Spleen (tissue), 7 donors: ENCODE measurements around the gene PCSK4.

Source experiments
- CTCF ChIP-seq, 11 experiments: fragments of 200-600 bp in 7 of 11; fragments of 450-650 bp in 4 of 11; sonication (generic) in 4 of 11; IDR thresholded peaks in 8 of 11; conservative IDR thresholded peaks in 3 of 11; 1 replicate in 7 of 11; 2 replicates in 4 of 11; pipeline versions ENCODE4 v1.4.0 to v1.8.0; 2016 to 2021; ENCODE audit warnings: antibody characterized with exemption in 11 of 11, inconsistent platforms in 4 of 11, mild to moderate bottlenecking in 1 of 11
- POLR2A ChIP-seq, 3 donors: fragments of 450-650 bp; IDR thresholded peaks; one replicate each; pipeline ENCODE4 v1.5.1; 2017; ENCODE audit warnings: antibody characterized with exemption in 3 of 3, mild to moderate bottlenecking in 1 of 3
- donor health status: DM: no; HTN: no; CAD: no; lungs with moderate emphysema.
- donor health status: DM: no; HTN: no; CAD: no.
- donor health status: DM: no; HTN: no; CAD: no.

GRCh38 chr19:1518471-1518870 is 28.3 kb upstream of the PCSK4 start:
- TF ChIP-seq CTCF (IDR thresholded peaks at IDR 0.05 in 8 of 11, conservative IDR thresholded peaks at IDR 0.05 in 3 of 11) (no peak), POLR2A (IDR thresholded peaks at IDR 0.05) (no peak)
